H9 (cell line): ENCODE results near the gene ROBO2. TPM values are rescaled to one million over a fixed set of nuclear protein-coding genes. Genes with fewer than 3 reads are reported as not detected.

Experiments
- DNase-seq: peaks from one replicate; pipeline ENCODE4 v3.0.0-alpha.2; 2017
- H2AFZ ChIP-seq: one replicate; pipeline ENCODE4 v1.6.1; 2013; ENCODE audit warnings: mild to moderate bottlenecking, low read length, control low read depth, moderate library complexity
- H2AK5ac ChIP-seq: 2 replicates; pipeline ENCODE4 v1.6.1; 2013; ENCODE audit warnings: low read length, control low read depth, mixed read lengths; ENCODE audit not compliant: insufficient read length
- H2BK120ac ChIP-seq: one replicate; pipeline ENCODE4 v1.6.1; 2013; ENCODE audit warnings: low read depth, mild to moderate bottlenecking, low read length, control low read depth, inconsistent platforms; ENCODE audit not compliant: poor library complexity, severe bottlenecking
- H2BK12ac ChIP-seq: 2 replicates; pipeline ENCODE4 v1.6.1; 2013; ENCODE audit warnings: low read length, control low read depth, mixed read lengths, low read depth; ENCODE audit not compliant: insufficient read length
- H2BK15ac ChIP-seq: 2 replicates; pipeline ENCODE4 v1.6.1; 2013; ENCODE audit warnings: low read depth, low read length, control low read depth
- H2BK20ac ChIP-seq: one replicate; pipeline ENCODE4 v1.6.1; 2013; ENCODE audit warnings: low read depth, mild to moderate bottlenecking, low read length, control low read depth, inconsistent platforms; ENCODE audit not compliant: poor library complexity, severe bottlenecking
- H2BK5ac ChIP-seq: 2 replicates; pipeline ENCODE4 v1.6.1; 2013; ENCODE audit warnings: low read length, control low read depth, mixed read lengths; ENCODE audit not compliant: insufficient read length
- H3K14ac ChIP-seq: 2 replicates; pipeline ENCODE4 v1.6.1; 2013; ENCODE audit warnings: low read length, control low read depth; ENCODE audit not compliant: insufficient read depth
- H3K18ac ChIP-seq: 2 replicates; pipeline ENCODE4 v1.6.1; 2013; ENCODE audit warnings: low read depth, mild to moderate bottlenecking, mixed read lengths, low read length, control low read depth; ENCODE audit not compliant: insufficient read length
- H3K23ac ChIP-seq: 2 replicates; pipeline ENCODE4 v1.6.1; 2013; ENCODE audit warnings: low read length, control low read depth, mixed read lengths, low read depth; ENCODE audit not compliant: insufficient read length
- H3K23me2 ChIP-seq: 2 replicates; pipeline ENCODE4 v1.6.1; 2013; ENCODE audit warnings: low read depth, mild to moderate bottlenecking, mixed read lengths, low read length, control low read depth; ENCODE audit not compliant: insufficient read length, poor library complexity, severe bottlenecking
- H3K27ac ChIP-seq: 2 replicates; pipeline ENCODE4 v1.5.1; 2013; ENCODE audit warnings: low read length, control low read depth, mixed read lengths, low read depth; ENCODE audit not compliant: insufficient read length
- H3K27me3 ChIP-seq: 2 replicates; pipeline ENCODE4 v1.6.1; 2013; ENCODE audit warnings: low read length, control low read depth, inconsistent platforms; ENCODE audit not compliant: insufficient read depth
- H3K4ac ChIP-seq: 2 replicates; pipeline ENCODE4 v1.6.1; 2013; ENCODE audit warnings: low read depth, mild to moderate bottlenecking, control low read depth, inconsistent platforms, low read length, moderate library complexity
- H3K4me1 ChIP-seq: 2 replicates; pipeline ENCODE4 v1.6.1; 2013; ENCODE audit warnings: low read length, control low read depth, inconsistent platforms; ENCODE audit not compliant: insufficient read depth
- H3K4me2 ChIP-seq: 2 replicates; pipeline ENCODE4 v1.6.1; 2013; ENCODE audit warnings: low read length, control low read depth, mixed read lengths; ENCODE audit not compliant: insufficient read length, insufficient read depth
- H3K56ac ChIP-seq: 2 replicates; pipeline ENCODE4 v1.6.1; 2013; ENCODE audit warnings: low read depth, mild to moderate bottlenecking, mixed read lengths, low read length, control low read depth; ENCODE audit not compliant: insufficient read length
- H3K79me1 ChIP-seq: 2 replicates; pipeline ENCODE4 v1.6.1; 2013; ENCODE audit warnings: low read depth, mild to moderate bottlenecking, moderate library complexity, low read length, control low read depth, inconsistent platforms; ENCODE audit not compliant: insufficient read depth, poor library complexity, severe bottlenecking
- H3K79me2 ChIP-seq: 2 replicates; pipeline ENCODE4 v1.6.1; 2013; ENCODE audit warnings: low read length, control low read depth, inconsistent platforms; ENCODE audit not compliant: insufficient read depth
- H3K9ac ChIP-seq: 2 replicates; pipeline ENCODE4 v1.6.1; 2013; ENCODE audit warnings: low read length, control low read depth, mixed read lengths; ENCODE audit not compliant: insufficient read length; ENCODE audit errors: extremely low read depth
- H3K9me3 ChIP-seq: one replicate; pipeline ENCODE4 v1.6.1; 2013; ENCODE audit warnings: low read depth, low read length, inconsistent platforms; ENCODE audit not compliant: control insufficient read depth
- H3T11ph ChIP-seq: one replicate; pipeline ENCODE4 v1.6.1; 2013; ENCODE audit warnings: mild to moderate bottlenecking, low read length, control low read depth, inconsistent platforms
- H4K20me1 ChIP-seq: one replicate; pipeline ENCODE4 v1.6.1; 2013; ENCODE audit not compliant: control insufficient read depth, insufficient read length, insufficient read depth
- H4K5ac ChIP-seq: 2 replicates; pipeline ENCODE4 v1.6.1; 2013; ENCODE audit warnings: low read depth, mild to moderate bottlenecking, mixed read lengths, low read length, control low read depth; ENCODE audit not compliant: insufficient read length
- H4K8ac ChIP-seq: replicated peaks from 2 replicates; pipeline ENCODE4 v1.6.1; 2013; ENCODE audit warnings: low read length, control low read depth, mixed read lengths, low read depth; ENCODE audit not compliant: insufficient read length
- H4K91ac ChIP-seq: 2 replicates; pipeline ENCODE4 v1.6.1; 2013; ENCODE audit warnings: low read depth, mild to moderate bottlenecking, moderate library complexity, mixed read lengths, low read length, control low read depth; ENCODE audit not compliant: insufficient read length
- H3K27ac Mint-ChIP-seq, 3 experiments: 2 replicates in 2 of 3; 3 replicates in 1 of 3; pipeline ENCODE4 v1.8.0; 2020 to 2021; ENCODE audit warnings: mixed read lengths in 3 of 3, mild to moderate bottlenecking in 1 of 3, moderate library complexity in 1 of 3
- H3K27me3 Mint-ChIP-seq: 2 replicates; pipeline ENCODE4 v1.8.0; 2021; ENCODE audit warnings: low read depth, mild to moderate bottlenecking, moderate library complexity, mixed read lengths
- H3K36me3 Mint-ChIP-seq, 3 experiments: 2 replicates in 2 of 3; 3 replicates in 1 of 3; pipeline ENCODE4 v1.8.0; 2020 to 2021; ENCODE audit warnings: low read depth in 3 of 3, mixed read lengths in 3 of 3; ENCODE audit not compliant: insufficient read depth in 1 of 3
- H3K4me1 Mint-ChIP-seq, 2 experiments: 2 replicates each; pipeline ENCODE4 v1.8.0; 2020; ENCODE audit warnings: mixed read lengths in 2 of 2
- H3K4me3 Mint-ChIP-seq, 2 experiments: 2 replicates in 1 of 2; 3 replicates in 1 of 2; pipeline ENCODE4 v1.8.0; 2020 to 2021; ENCODE audit warnings: mild to moderate bottlenecking in 2 of 2, mixed read lengths in 2 of 2, moderate library complexity in 1 of 2
- H3K9me3 Mint-ChIP-seq, 2 experiments: 2 replicates in 1 of 2; 3 replicates in 1 of 2; pipeline ENCODE4 v1.8.0; 2020; ENCODE audit warnings: mild to moderate bottlenecking in 2 of 2, mixed read lengths in 2 of 2, moderate library complexity in 1 of 2
- WGBS: extraction: QIAGEN DNeasy Blood & Tissue Kit; methylation state at CpG from one replicate; pipeline ENCODE4 v1.1.7; 2013; ENCODE audit warnings: missing lambda C conversion rate, low lambda C conversion rate, mixed read lengths; ENCODE audit not compliant: insufficient read length; ENCODE audit errors: extremely low coverage; 5-methylcytosine and 5-hydroxymethylcytosine counted together
- total RNA-seq: library from RNA; stranded (reverse); gene quantifications from 2 replicates; pipeline ENCODE4 v1.2.1, GENCODE V29; 2021
- TF ChIP-seq, protein P1 (sequence below): fragments of 200-600 bp; sonication (generic); conservative IDR thresholded peaks from 3 replicates; pipeline ENCODE4 v1.8.0; 2021; ENCODE audit warnings: antibody characterized with exemption, mild to moderate bottlenecking

Gene ROBO2
- total RNA-seq, 1 experiment from 2014 or later, result 2.3 TPM

DNA sequence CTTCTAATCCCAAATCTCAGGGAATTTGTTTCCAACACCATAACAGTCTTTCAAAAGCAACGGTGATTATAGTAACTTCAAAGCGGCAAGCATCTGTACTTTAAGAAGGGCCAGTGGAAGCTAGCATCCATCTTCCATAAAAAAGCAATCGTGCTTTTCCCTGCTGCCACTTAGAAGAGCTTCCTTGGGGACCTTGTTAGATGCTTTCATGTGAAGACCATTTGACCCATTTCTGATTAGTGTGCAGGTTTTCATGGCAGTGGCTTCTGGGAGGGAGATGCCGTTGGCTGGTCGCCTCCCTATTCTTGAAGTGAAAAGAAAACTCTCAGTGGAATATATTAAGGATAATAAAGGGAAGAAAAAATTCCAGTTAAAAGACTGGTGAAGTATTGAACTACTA lies 354.1 kb downstream of the ROBO2 start:
- TF ChIP-seq, protein P1, sequence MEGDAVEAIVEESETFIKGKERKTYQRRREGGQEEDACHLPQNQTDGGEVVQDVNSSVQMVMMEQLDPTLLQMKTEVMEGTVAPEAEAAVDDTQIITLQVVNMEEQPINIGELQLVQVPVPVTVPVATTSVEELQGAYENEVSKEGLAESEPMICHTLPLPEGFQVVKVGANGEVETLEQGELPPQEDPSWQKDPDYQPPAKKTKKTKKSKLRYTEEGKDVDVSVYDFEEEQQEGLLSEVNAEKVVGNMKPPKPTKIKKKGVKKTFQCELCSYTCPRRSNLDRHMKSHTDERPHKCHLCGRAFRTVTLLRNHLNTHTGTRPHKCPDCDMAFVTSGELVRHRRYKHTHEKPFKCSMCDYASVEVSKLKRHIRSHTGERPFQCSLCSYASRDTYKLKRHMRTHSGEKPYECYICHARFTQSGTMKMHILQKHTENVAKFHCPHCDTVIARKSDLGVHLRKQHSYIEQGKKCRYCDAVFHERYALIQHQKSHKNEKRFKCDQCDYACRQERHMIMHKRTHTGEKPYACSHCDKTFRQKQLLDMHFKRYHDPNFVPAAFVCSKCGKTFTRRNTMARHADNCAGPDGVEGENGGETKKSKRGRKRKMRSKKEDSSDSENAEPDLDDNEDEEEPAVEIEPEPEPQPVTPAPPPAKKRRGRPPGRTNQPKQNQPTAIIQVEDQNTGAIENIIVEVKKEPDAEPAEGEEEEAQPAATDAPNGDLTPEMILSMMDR, result no peak
- no peak overlapping the region for H2BK20ac ChIP-seq
- H3K56ac ChIP-seq, result no peak overlapping the region
- no peak overlapping the region for H3K27ac Mint-ChIP-seq
- no peak overlapping the region for H2BK5ac ChIP-seq
- H4K5ac ChIP-seq, result no peak overlapping the region
- WGBS, result no CpG with 5 or more reads among the region's 5 CpGs
- H3T11ph ChIP-seq, result no peak overlapping the region
- H3K79me2 ChIP-seq, result no peaks in the 10 kb centered on the region
- H3K9me3 Mint-ChIP-seq, result no peaks in the 10 kb centered on the region
- H3K4ac ChIP-seq, result no peak overlapping the region
- no peaks in the 10 kb centered on the region for H3K4me1 ChIP-seq
- no peak overlapping the region for H4K91ac ChIP-seq
- no peaks in the 10 kb centered on the region for H3K27me3 Mint-ChIP-seq
- H2BK120ac ChIP-seq, result no peak overlapping the region
- H2AK5ac ChIP-seq, result no peak overlapping the region
- no peak overlapping the region for H3K27ac ChIP-seq
- no peaks in the 10 kb centered on the region for H3K9me3 ChIP-seq
- H2BK15ac ChIP-seq, result no peak overlapping the region
- H3K4me3 Mint-ChIP-seq, result no peak overlapping the region
- H4K8ac ChIP-seq, result no peak overlapping the region
- H3K4me1 Mint-ChIP-seq, result no peaks in the 10 kb centered on the region
- no peak overlapping the region for H3K9ac ChIP-seq
- H3K27me3 ChIP-seq, result no peaks in the 10 kb centered on the region
- H3K79me1 ChIP-seq, result no peaks in the 10 kb centered on the region
- no peak for DNase-seq
- no peak overlapping the region for H3K23ac ChIP-seq
- H3K18ac ChIP-seq, result no peak overlapping the region
- H2BK12ac ChIP-seq, result no peak overlapping the region
- no peak overlapping the region for H3K4me2 ChIP-seq
- no peak overlapping the region for H2AFZ ChIP-seq
- H3K23me2 ChIP-seq, result no peaks in the 10 kb centered on the region
- H3K14ac ChIP-seq, result no peak overlapping the region
- H4K20me1 ChIP-seq, result no peaks in the 10 kb centered on the region
- H3K36me3 Mint-ChIP-seq, result no peaks in the 10 kb centered on the region
